Fibroblast of skin of left quadriceps (primary cell): ENCODE measurements around the gene GATA5.
"Not testable (repeated sequence)": the region's sequence is repeated elsewhere in the genome, so short reads cannot be mapped to it uniquely, and the experiment has no call there.

Experiments used
- DNase-seq, 2 experiments: peaks; one replicate each; pipeline ENCODE4 v3.0.0-alpha.2; 2013; ENCODE audit warnings: low read depth in 2 of 2

Gene GATA5

GRCh38 chr20:62430866-62431447 is 44.8 kb downstream of the GATA5 start:
- DNase-seq = no peak

- DNase-seq = no peak
Observed at GRCh38 chr20:62430311-62430853, 45.4 kb downstream of the GATA5 start.

- no peak for DNase-seq
Observed at GRCh38 chr20:62429455-62430310, 46.1 kb downstream of the GATA5 start.

GRCh38 chr20:62428396-62429295 is 47.1 kb downstream of the GATA5 start:
- DNase-seq = no peak

DNA sequence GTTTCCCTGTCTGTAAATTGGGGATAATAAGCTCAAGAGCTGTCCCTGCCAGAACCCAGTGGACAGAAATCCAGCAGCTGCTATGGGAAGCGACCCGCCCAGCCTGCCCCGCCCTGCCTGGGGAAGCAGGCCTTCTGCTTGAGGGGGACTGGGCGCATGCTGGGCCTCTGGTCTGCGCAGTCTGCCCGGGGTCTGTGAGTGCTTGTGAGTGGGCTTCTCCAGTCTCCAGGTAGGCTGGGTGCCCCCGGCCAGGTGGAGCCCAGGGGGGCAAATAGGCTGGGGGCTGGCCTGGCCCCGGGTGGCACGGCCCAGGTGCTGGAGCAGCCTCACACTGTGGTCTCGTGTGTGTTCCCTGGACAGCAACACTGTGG is 47.8 kb downstream of the GATA5 start:
- no peak for DNase-seq

- DNase-seq = no peak
Observed at GRCh38 chr20:62427172-62428001, 48.4 kb downstream of the GATA5 start, which contains the start of gene RBBP8NL. Gene RBBP8NL, minus strand, starts transcription at chr20:62427539. Its CDS starts 7,892 bp downstream, at chr20:62419647.

DNA sequence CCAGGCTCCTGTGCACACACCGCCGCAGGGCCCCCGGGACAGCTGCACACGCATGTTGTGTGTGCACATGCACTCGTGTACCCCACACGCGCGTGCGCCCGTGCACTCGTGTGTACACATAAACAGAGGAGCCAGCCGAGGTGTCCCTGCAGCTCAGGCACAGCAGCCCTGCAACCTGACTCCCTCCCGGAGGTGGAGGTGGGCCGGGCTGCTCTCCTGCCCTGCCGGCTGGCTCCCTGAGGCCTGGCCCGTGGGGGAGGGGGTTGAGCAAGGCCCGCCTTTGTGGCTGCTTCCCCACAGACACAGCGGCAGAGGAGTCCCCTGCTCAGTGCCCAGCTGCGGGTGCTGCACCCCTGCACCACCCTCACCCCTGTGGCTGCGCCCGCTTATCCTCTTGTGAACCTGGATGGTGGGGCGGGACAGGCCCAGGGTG is 49.1 kb downstream of the GATA5 start:
- DNase-seq = no peak

DNA sequence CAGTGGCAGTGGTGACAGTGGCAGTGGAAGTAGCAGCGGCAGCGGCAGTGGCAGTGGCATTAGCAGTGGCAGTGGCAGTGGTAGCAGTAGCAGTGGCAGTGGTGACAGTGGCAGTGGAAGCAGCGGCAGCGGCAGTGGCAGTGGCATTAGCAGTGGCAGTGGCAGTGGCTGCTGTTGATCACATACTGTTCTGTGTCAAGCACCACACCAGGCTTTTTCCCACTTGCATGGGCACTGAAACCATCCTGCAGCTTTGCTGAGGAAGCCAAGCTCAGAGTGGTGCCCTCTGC is 49.8 kb downstream of the GATA5 start:
- not testable (repeated sequence) for DNase-seq

DNA sequence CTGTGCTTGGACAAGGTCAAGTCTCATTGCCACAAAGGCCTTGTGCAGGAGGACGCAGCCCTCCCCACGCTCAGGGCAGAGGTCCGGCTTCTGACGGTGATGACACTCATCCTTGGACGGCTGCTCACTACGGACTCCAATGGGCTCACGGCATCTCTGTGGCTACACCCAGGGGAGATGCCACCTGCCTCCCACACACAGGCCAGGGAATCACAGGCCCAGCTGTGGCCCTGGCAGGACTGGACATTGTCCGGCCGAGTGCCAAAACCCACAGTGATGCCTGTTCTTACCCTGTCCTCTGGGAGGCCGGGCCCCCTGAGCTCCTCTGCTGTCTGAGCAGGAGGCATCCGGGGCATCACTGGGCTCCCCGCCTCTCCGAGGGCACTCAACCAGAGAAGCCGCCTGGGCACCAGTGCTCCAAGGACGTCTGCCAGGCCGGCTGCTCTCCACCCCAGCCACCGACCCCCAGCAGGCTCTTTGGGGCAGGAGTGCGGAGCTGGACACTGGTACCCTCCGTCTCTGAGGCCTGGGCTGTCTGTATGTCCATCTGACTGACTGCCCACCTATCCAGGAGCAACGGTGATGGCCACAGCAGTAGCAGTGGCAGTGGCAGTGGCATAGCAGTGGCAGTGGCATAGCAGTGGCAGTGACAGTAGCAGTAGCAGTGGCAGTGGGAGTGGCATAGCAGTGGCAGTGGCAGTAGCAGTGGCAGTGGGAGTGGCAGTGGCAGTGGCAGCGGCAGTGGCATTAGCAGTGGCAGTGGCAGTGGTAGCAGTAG is 50.3 kb downstream of the GATA5 start:
- no peak for DNase-seq

GRCh38 chr20:62424249-62425107 is 51.3 kb downstream of the GATA5 start:
- no peak for DNase-seq

DNA sequence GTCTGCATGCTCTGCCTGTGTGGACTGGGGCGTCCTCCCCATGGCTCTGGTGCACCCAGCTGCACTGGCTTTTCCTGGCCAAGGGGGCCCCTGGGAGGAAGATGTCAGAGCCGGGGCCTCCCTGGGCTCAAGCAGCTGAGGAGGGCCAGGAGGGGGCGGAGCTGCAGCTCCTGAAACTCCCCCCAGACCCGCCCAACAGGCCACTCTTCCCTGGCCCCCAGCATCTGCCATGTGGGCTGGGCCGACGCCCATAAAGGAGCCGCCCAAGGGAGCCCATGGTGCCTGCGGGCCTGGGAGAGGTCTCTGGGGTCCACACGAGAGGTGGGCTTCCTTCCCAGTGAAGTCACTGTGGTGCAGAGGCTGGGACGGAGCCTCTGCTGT is 52.5 kb downstream of the GATA5 start:
- DNase-seq = no peak

GRCh38 chr20:62422636-62423325 is 53.0 kb downstream of the GATA5 start:
- DNase-seq = no peak

GRCh38 chr20:62421716-62421990 is 54.1 kb downstream of the GATA5 start:
- no peak for DNase-seq

GRCh38 chr20:62420846-62421715 is 54.7 kb downstream of the GATA5 start:
- no peak for DNase-seq

DNA sequence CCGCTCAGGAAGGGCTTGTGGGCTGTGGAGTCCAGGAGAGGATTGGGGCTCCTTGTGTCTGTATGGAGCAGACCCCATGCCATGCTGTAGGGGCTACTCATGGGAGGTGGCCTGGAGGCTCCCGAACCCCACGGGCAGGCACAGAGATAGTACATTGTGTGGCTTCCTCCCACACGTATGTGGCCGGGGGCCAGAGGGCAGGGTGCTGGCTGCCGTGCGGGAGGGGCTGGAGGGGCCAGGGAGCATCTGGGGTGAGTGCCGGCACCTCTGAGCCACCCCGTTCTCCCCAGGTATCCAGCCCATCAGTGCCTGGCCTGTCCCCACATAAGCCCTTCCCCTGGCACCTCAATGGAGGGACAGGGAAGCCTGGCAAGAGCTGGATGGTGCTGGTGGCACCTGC is 56.0 kb downstream of the GATA5 start:
- no peak for DNase-seq

DNA sequence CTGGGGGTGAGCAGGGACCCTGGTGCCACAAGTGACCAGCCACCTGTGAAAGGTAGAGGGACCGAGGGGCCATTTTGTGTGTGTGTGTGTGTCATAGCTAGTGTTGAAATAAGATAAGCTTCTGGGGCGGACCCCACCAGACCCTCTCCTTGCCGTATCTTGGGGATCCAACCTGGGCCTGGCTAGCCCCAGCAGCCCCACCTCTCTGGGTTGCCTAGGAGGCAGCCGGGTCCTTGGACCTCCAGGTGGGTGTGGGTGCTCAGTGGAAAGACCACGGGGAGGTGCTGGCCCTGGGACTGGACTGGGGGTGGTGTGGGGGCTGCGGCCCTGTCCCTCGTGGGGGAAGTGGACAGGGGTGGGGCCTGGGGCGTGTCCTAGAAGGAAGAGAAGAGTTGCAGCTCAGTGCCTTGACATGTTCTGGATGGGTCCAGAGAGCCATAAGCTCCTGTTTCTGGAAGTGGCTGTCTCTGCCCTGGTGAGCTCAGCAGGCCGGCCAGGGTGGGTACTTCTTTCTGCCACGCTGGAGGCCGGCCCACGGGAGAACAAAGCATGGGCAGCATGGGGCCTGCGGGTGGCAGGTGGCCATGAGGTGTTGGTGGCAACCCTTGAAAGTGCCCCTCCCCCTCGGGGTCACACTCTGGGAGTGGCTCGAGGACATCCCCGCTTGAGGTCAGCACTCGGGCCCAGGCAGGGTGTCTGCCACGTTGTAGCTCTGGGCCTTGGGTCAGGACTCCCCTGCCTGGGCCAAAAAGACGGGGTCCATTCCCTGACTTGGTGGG is 56.9 kb downstream of the GATA5 start:
- DNase-seq = no peak

- DNase-seq = no peak
Observed at GRCh38 chr20:62417981-62418708, 57.6 kb downstream of the GATA5 start.
